GM23248 (cell line): ENCODE results near the gene SPATA25. TPM values are rescaled to one million over a fixed set of nuclear protein-coding genes. Genes with fewer than 3 reads are reported as not detected.
A peak's percentile ranks its signal among the peaks of the same experiment; 100 is the strongest.
"Not testable (repeated sequence)": the region's sequence is repeated elsewhere in the genome, so short reads cannot be mapped to it uniquely, and the experiment has no call there.

Experiments used
- DNase-seq: peaks from one replicate; pipeline ENCODE4 v3.0.0-alpha.2; 2015
- H2AFZ ChIP-seq: fragments of 200-600 bp; sonication (generic); 2 replicates; pipeline ENCODE4 v1.6.1; 2016; ENCODE audit warnings: antibody characterized with exemption
- H3F3A ChIP-seq: fragments of 200-600 bp; sonication (generic); 2 replicates; pipeline ENCODE4 v1.6.1; 2016; ENCODE audit warnings: mild to moderate bottlenecking, antibody characterized with exemption, mixed run types; ENCODE audit not compliant: insufficient read depth
- H3K27ac ChIP-seq: fragments of 200-600 bp; sonication (generic); 2 replicates; pipeline ENCODE4 v1.5.1; 2016; ENCODE audit warnings: mild to moderate bottlenecking
- H3K27me3 ChIP-seq: fragments of 200-600 bp; sonication (generic); replicated peaks from 2 replicates; pipeline ENCODE4 v1.6.1; 2016; ENCODE audit warnings: mild to moderate bottlenecking; ENCODE audit not compliant: insufficient read depth
- H3K36me3 ChIP-seq: fragments of 200-600 bp; sonication (generic); 2 replicates; pipeline ENCODE4 v1.6.1; 2016; ENCODE audit warnings: low read depth, mild to moderate bottlenecking
- H3K4me1 ChIP-seq: fragments of 200-600 bp; sonication (generic); 2 replicates; pipeline ENCODE4 v1.6.1; 2016; ENCODE audit warnings: mild to moderate bottlenecking; ENCODE audit not compliant: insufficient read depth
- H3K4me2 ChIP-seq: fragments of 200-600 bp; sonication (generic); one replicate; pipeline ENCODE4 v1.6.1; 2016; ENCODE audit warnings: mild to moderate bottlenecking; ENCODE audit not compliant: unreplicated experiment
- H3K4me3 ChIP-seq: fragments of 200-600 bp; sonication (generic); 2 replicates; pipeline ENCODE4 v1.5.1; 2016; ENCODE audit warnings: mild to moderate bottlenecking
- H3K79me2 ChIP-seq: fragments of 200-600 bp; sonication (generic); 2 replicates; pipeline ENCODE4 v1.6.1; 2016; ENCODE audit warnings: mild to moderate bottlenecking; ENCODE audit not compliant: insufficient read depth
- H3K9ac ChIP-seq: fragments of 200-600 bp; sonication (generic); 2 replicates; pipeline ENCODE4 v1.6.1; 2016; ENCODE audit warnings: mild to moderate bottlenecking
- H3K9me2 ChIP-seq: fragments of 200-600 bp; sonication (generic); 2 replicates; pipeline ENCODE4 v1.6.1; 2016; ENCODE audit warnings: mixed run types, mild to moderate bottlenecking, moderate library complexity; ENCODE audit not compliant: insufficient read depth
- H3K9me3 ChIP-seq: fragments of 200-600 bp; sonication (generic); one replicate; pipeline ENCODE4 v1.6.1; 2017; ENCODE audit warnings: low read depth
- H4K20me1 ChIP-seq: fragments of 200-600 bp; sonication (generic); 2 replicates; pipeline ENCODE4 v1.6.0; 2016; ENCODE audit not compliant: insufficient read depth
- EZH2 ChIP-seq: fragments of 200-600 bp; sonication (generic); IDR thresholded peaks from 2 replicates; pipeline ENCODE4 v1.6.1; 2018; ENCODE audit warnings: antibody characterized with exemption, mild to moderate bottlenecking; ENCODE audit not compliant: insufficient read depth, poor library complexity, severe bottlenecking
- EZH2phosphoT487 ChIP-seq: fragments of 200-600 bp; sonication (generic); IDR thresholded peaks from 2 replicates; pipeline ENCODE4 v1.6.1; 2018; ENCODE audit warnings: antibody characterized with exemption, moderate library complexity, mild to moderate bottlenecking, low read depth; ENCODE audit not compliant: insufficient read depth
- WGBS, 2 experiments: methylation state at CpG; one replicate each; pipeline ENCODE4 v1.1.6; 2015 to 2017; ENCODE audit warnings: low lambda C conversion rate in 2 of 2, low coverage in 1 of 2; ENCODE audit errors: missing lambda C conversion rate in 2 of 2; 5-methylcytosine and 5-hydroxymethylcytosine counted together
- in situ Hi-C: fragments of 300-500 bp; cut with MboI; formaldehyde crosslinking; loops from 2 replicates; pipeline ENCODE4 v1.15.0; 2020
- polyA plus RNA-seq: library from polyadenylated mRNA; unstranded; fragments of >200 nt; fragmentation: Nextera tagmentation; extraction: Ambion mirVana; gene quantifications from 2 replicates; pipeline ENCODE4 v1.2.1, GENCODE V29; 2016
- total RNA-seq: library from RNA; depleted of rRNA; stranded (reverse); fragments of >200 nt; shearing (Covaris generic); gene quantifications from 2 replicates; pipeline ENCODE4 v1.2.3, GENCODE V29; 2014

The SPATA25 gene
- total and polyA plus RNA-seq, 2 experiments from 2014 or later: not detected

- 0 out of 2 replicates have a peak overlapping the region, but pooled peaks have one; percentile 40 for H3K9ac ChIP-seq
- no peaks in the 10 kb centered on the region for H3K79me2 ChIP-seq
- TF ChIP-seq EZH2 (no peak), EZH2phosphoT487 (no peak)
- H2AFZ ChIP-seq: no peak overlapping the region
- H3K4me1 ChIP-seq: peaks cover 14% of the 10 kb centered on the region
- H4K20me1 ChIP-seq: no peaks in the 10 kb centered on the region
- H3F3A ChIP-seq: peaks cover 11% of the 10 kb centered on the region; the same call in 1 of the 2 replicates
- peak; percentile 18 for DNase-seq
- no peaks in the 10 kb centered on the region for H3K36me3 ChIP-seq
- no peak overlapping the region for H3K4me2 ChIP-seq
- H3K27ac ChIP-seq: peak overlapping the region; percentile 74
- H3K4me3 ChIP-seq: no peak overlapping the region
- no peaks in the 10 kb centered on the region for H3K9me3 ChIP-seq
- no peaks in the 10 kb centered on the region for H3K9me2 ChIP-seq
- 88 to 89% methylated on average over 16 of the region's 16 CpGs for WGBS, 2 experiments
- in situ Hi-C loops: no loop called here
- no peaks in the 10 kb centered on the region for H3K27me3 ChIP-seq
These were observed 17.4 kb upstream of the SPATA25 start for GRCh38 chr20:45904583-45905504.

- WGBS, 2 experiments: 90 to 96% methylated on average over 14 of the region's 14 CpGs
- in situ Hi-C loops: no loop called here
- Histone ChIP-seq H4K20me1 (no peaks in the 10 kb centered on the region), H3K9me2 (no peaks in the 10 kb centered on the region), H3K27ac (no peak overlapping the region), H3K4me1 (peaks cover 14% of the 10 kb centered on the region), H3K4me3 (no peak overlapping the region), H3K36me3 (no peaks in the 10 kb centered on the region), H3K79me2 (no peaks in the 10 kb centered on the region), H3F3A (peaks cover 11% of the 10 kb centered on the region; the same call in 1 of the 2 replicates), H3K9me3 (no peaks in the 10 kb centered on the region), H3K27me3 (no peaks in the 10 kb centered on the region), H3K4me2 (no peak overlapping the region), H2AFZ (no peak overlapping the region), H3K9ac (no peak overlapping the region)
- TF ChIP-seq EZH2 (no peak), EZH2phosphoT487 (no peak)
- no peak for DNase-seq
These were observed 14.8 kb upstream of the SPATA25 start for GRCh38 chr20:45902199-45902701.

- WGBS, 2 experiments: 91 to 92% methylated on average over 6 of the region's 6 CpGs
- Histone ChIP-seq H3F3A (peaks cover 10% of the 10 kb centered on the region; the same call in 1 of the 2 replicates), H3K4me1 (peaks cover 13% of the 10 kb centered on the region)
- H3K79me2 ChIP-seq, H3K27ac ChIP-seq, H3K9me2 ChIP-seq, H4K20me1 ChIP-seq, H3K36me3 ChIP-seq, H3K27me3 ChIP-seq, H3K4me2 ChIP-seq, in situ Hi-C loops, H3K9me3 ChIP-seq, H2AFZ ChIP-seq, DNase-seq, H3K9ac ChIP-seq, H3K4me3 ChIP-seq: not testable (repeated sequence)
These were observed 13.9 kb upstream of the SPATA25 start for GRCh38 chr20:45901332-45901731.

- TF ChIP-seq EZH2phosphoT487 (no peak), EZH2 (no peak)
- 81 to 88% methylated on average over 9 to 13 of the region's 13 CpGs for WGBS, 2 experiments
- H3K27ac ChIP-seq: no peak overlapping the region
- 0 out of 2 replicates have a peak, but pooled peaks cover 2% of the 10 kb centered on the region for H3K79me2 ChIP-seq
- no peaks in the 10 kb centered on the region for H3K4me1 ChIP-seq
- no peaks in the 10 kb centered on the region for H3K9me3 ChIP-seq
- in situ Hi-C loops: no loop called here
- H3F3A ChIP-seq: no peaks in the 10 kb centered on the region
- H3K4me3 ChIP-seq: no peak overlapping the region
- no peak overlapping the region for H3K4me2 ChIP-seq
- H3K27me3 ChIP-seq: no peaks in the 10 kb centered on the region
- peaks cover 14% of the 10 kb centered on the region; the same call in 1 of the 2 replicates for H3K36me3 ChIP-seq
- no peaks in the 10 kb centered on the region for H3K9me2 ChIP-seq
- H2AFZ ChIP-seq: no peak overlapping the region
- no peak for DNase-seq
- no peak overlapping the region for H3K9ac ChIP-seq
- H4K20me1 ChIP-seq: no peaks in the 10 kb centered on the region
These were observed 11.8 kb upstream of the SPATA25 start for GRCh38 chr20:45899046-45899835.
